ENCODE measurements around the gene STIM2.
A peak's percentile ranks its signal among the peaks of the same experiment; 100 is the strongest.
"Not testable (repeated sequence)": the region's sequence is repeated elsewhere in the genome, so short reads cannot be mapped to it uniquely, and the experiment has no call there.

STIM2 gene

DNA sequence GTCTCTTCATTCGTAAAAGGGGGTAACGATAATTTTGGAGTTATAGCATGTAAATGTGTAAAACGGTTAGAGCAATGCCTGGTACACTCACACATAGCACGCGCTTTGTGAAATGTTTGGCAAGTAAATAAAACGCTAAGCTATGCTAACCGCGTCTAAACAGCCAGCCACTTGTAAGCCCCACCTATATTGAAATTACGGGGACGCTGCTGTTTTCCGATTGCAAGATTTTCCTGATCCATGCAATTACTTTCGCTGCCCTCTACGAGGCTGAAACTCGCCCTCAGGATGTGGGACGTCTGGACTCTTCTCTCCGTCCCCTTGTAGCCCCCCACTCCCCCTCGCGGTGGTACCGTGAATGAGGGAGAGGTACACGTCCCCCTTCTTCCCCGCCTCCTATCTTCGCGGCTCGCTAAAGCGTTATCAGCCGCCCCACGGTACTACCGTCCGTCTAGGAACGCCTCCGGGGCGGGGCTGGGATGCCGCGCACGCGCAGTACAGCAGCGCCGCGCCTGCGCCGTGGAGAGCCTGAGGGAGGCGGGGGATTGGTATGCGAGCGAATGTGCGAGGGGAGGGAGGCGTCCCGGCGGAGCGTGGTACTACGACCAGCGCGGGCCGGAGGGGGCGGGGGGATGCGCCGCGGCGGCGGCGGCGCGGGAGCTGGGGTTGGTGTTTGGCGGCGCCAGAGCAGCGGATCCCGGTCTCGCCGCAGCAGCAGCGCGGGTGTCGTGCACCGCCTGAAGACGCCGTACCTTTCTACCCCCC lies at the start of gene STIM2:
TSS of gene STIM2 (plus strand) at position 685 of the 765 bp plus-strand sequence.
- DNase-seq, result peak; percentile 90

GRCh38 chr4:26811571-26811970 lies 49.1 kb upstream of the STIM2 start:
- not testable (repeated sequence) for DNase-seq

DNA sequence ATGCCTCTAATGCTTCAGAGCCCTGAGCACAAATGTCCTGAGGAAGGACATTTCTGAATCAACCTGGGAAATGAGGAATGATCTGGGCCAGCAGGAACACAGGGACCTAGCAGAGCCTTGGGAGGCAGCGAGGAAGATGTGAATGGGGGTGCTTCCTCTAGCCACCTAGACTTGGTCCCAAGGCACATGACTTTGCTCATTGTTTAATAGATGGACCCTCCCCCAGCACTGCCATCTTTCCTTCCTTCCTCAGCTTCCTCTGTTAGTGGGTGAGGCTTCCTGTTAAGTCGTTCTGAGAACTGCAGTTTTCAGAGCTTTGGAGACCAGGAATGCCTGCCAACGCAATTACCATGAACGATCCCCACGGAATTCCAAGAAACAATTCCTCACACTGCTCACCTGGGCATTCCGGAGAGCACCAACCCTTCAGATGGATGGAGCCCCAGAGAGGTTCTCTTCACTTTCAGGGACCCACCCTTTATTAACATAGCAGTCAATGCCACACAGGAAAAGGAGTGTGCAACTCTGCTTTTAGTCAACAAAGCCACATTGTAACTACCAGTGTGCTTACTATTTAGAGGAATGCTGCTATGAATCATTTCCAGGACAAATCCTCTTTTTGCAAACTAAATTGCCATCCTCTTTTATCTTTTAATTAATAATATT lies 48.5 kb upstream of the STIM2 start:
- DNase-seq, result no peak

GRCh38 chr4:26813698-26814097 lies 46.9 kb upstream of the STIM2 start:
- no peak for DNase-seq

- DNase-seq, result no peak
These were observed 45.4 kb upstream of the STIM2 start for GRCh38 chr4:26815199-26815598.

GRCh38 chr4:26815706-26816105 lies 44.9 kb upstream of the STIM2 start:
- DNase-seq, result no peak

DNA sequence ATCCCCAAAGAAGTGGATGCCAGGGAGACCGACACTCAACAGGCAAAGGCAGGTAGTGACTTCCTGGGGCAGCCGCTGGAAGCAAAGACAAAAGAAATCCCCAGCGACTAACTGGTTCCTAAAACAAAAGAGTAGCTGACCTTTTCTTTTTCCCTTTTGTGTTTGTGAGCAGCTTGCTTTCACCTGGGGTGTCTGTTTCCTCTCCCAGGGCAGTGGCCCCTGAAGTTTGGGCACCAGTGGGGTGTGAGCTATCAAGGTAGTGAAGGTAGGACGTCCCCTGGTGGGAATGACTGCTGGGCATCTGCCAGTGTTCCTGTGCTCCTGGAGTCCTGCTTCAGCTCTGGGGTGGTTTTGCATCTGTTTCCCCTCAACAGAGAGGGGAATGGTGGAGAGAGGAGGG lies 41.6 kb upstream of the STIM2 start:
- DNase-seq, result no peak

GRCh38 chr4:26819478-26820095 lies 41.1 kb upstream of the STIM2 start:
- no peak for DNase-seq

DNA sequence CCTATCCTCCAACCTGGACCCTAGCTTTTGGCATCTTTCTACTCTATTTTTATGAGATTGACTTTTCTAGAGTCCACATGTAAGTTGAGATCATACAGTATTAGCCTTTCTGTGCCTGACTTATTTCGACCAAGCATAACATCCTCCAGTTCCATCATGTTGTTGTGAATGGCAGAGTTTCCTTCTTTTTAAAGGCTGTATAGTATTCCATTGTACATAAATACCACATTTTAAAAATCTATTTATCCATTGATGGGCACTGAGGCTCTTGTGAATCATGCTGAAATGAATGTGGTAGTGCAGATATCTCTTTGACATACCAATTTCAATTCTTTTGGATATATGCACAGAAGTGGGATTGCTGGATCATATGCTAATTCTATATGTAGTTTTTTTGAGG lies 40.3 kb upstream of the STIM2 start:
- no peak for DNase-seq

- no peak for DNase-seq
These were observed 39.6 kb upstream of the STIM2 start for GRCh38 chr4:26821031-26821430.

DNA sequence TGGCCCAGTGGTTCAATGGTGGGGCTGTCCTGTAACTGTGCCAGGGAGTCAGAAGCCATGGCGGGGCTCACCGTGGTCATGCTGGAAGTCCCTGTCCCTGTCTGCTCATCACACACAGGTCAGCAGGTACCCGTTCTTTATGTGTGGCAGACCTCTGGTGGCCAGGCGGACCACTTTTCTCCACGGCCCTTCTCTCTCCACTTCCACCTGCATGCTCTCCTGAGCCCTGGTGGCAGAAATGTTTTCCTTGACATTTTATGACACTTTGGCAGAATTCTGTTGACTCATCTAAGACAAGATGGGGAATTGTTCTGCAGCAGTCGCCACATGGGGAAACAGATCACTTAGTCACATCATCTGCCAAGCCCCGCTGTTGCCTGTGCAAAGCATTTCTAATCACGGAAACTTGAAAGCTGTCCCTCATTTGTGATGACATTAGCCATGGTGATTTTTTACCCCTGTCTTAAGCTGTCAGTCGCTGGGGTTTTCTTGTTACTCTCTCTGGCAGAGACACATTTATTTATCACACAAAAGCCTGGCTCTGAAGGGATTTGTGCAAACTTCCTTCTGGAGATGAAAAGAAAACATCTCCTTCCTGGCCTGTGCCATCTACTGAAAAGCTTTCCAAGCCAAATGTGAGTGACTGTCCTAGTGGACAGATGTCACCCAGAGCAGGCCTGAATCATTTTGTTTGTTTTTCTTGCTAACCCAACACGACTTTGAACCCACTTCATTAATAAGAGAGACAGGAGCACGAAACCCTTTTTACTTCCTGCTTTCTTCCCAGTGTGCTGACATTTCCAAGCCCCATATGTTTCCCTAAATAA lies 38.8 kb upstream of the STIM2 start:
- no peak for DNase-seq

DNA sequence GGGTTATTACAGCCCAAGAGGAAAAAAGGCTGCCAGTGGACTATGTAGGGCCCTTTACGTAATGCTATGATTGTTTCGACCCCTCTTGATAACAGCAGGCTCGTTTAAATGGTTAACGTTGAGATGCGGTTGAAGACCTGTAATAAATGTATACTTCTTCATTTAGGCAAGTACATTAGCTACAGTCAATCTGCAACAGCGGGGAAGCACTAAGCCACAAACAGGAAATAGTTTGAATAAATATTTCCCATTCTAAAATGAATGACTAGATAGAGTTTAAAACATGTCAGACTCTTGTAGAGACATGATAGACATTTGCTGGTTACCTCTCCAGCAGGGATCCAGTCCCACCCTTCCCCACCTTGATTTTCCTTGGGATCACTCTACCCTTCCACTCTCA lies 38.1 kb upstream of the STIM2 start:
- no peak for DNase-seq

- not testable (repeated sequence) for DNase-seq
These were observed 37.7 kb upstream of the STIM2 start for GRCh38 chr4:26822974-26823373.

- DNase-seq, result no peak
These were observed 37.1 kb upstream of the STIM2 start for GRCh38 chr4:26823583-26823982.

- no peak for DNase-seq
These were observed 36.0 kb upstream of the STIM2 start for GRCh38 chr4:26824667-26825066.

DNA sequence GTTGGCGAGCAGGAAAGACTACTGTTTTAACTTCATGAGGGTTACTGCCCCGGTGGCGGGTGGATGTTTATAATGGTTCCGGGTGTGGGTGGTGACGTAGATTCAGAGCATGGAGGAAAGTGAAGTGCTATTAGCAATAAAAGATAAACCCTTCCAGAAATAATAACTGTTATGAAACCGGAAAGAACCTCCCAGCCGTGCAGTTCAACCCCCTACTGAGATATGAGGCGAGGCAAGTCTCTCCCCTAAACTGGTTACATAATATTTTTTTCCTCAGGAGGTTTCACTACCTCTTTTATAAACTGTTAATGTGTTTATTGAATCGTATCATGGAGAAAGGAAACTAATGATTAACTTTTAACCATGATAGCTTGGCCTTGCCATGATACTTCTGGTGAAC lies 33.9 kb upstream of the STIM2 start:
- no peak for DNase-seq

DNA sequence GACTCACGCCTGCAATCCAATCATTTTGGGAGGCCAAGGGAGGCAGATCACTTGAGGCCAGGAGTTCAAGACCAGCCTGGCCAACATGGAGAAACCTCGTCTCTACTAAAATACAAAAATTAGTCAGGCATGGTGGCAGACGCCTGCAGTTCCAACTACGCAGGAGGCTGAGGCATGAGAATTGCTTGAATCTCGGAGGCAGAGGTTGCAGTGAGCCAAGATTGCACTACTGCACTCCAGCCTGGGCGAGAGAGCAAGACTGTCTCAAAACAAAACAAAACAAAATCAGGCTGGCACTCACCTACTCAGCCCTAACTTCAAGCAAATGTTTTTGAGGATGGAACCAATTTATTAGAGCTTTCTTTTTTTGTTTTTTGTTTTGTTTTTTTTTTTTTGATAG lies 33.3 kb upstream of the STIM2 start:
- DNase-seq, result not testable (repeated sequence)

DNA sequence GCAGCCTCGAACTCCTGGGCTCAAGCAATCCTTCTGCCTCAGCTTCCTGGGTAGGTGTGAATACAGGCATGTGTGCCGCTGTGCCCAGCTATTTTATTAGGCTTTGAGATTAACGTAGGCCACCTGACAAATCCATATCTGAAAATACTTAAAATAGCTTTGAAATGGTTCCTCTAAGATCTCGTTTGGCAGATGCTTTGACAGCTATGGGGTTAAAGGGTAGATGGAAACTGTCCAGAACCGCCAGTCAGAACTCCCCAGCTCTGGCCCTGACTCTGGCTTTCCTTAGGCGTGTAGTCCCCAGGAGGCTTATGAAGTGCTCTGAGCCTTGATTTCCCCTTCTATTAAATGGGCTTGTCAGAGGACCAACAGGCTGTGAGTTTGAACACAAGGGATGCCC lies 32.8 kb upstream of the STIM2 start:
- no peak for DNase-seq

- no peak for DNase-seq
These were observed 31.6 kb upstream of the STIM2 start for GRCh38 chr4:26829018-26829417.

DNA sequence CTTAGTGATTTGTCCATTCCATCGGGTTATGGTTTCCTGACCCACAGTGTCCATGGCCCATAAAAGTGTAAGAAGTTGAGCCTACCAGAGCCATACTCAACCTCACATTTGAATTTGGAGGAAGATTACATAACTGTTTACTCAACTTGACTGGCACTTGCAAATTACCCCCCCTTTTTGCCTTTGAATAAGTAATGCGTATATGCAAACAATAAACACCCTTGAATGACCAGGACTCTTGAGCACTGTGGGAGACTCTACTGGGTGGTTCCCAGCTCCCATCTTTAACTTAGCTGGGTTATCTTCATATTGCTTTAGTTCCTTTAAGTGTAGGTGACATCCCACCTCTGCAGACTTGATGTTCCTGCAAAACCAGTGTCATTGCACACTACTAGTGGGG lies 30.6 kb upstream of the STIM2 start:
- DNase-seq, result no peak

DNA sequence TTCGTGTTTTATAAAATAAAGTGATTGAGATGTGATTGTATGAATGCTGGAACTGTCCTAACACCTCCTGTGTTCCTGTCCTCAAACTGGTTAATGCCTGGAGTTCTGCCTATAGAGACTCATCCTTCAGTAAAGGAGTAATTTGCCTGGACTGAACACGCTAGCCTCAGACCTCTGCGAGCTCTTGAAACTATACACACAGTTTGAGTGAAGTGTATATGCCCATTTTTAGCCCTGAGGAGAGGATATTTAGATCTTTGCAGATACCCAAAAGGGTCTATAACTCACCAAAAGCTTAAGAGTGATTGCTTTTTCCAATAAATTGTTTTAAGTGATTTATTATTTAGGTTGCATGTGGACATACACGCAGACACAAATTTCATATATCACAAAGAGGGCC lies 29.9 kb upstream of the STIM2 start:
- no peak for DNase-seq

DNA sequence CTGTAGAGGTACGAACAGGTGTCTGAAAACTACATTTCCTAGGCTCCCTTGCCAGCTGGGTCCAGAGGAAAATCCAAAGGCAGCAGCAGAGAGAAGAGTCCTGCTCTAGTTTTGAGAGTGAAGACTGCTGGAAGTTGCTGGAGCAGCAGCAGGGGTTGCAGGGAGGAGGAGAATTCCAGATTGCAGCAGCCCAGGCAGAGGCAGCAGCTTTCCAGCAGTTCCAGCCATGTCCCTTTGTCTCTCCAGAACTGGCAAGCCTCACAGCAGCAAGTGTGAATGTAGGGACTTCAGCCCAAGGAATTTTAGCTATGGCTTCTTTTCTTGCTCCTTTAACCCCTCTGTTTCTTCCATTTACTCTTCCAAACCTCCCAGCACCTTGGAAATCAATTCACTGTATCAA lies 24.1 kb upstream of the STIM2 start:
- DNase-seq, result no peak
